Right atrium auricular region (tissue), 2 donors: ENCODE results near the gene TMEM80. TPM values are rescaled to one million over a fixed set of nuclear protein-coding genes. Genes with fewer than 3 reads are reported as not detected.

Experiments
- DNase-seq: peaks from one replicate; pipeline ENCODE4 v3.0.0-alpha.2; 2019; ENCODE audit warnings: low spot score
- H3K27ac ChIP-seq, 2 donors: fragments of 200-600 bp; sonication (generic); 1 replicate in 1 of 2; 2 replicates in 1 of 2; pipeline ENCODE4 v1.5.1; 2016 to 2019
- H3K27me3 ChIP-seq, 2 donors: fragments of 200-600 bp; sonication (generic); one replicate each; pipeline versions ENCODE4 v1.5.1 to v1.6.0; 2017 to 2019
- H3K36me3 ChIP-seq: fragments of 200-600 bp; sonication (generic); one replicate; pipeline ENCODE4 v1.5.1; 2016
- H3K4me1 ChIP-seq, 2 donors: fragments of 200-600 bp; sonication (generic); one replicate each; pipeline versions ENCODE4 v1.5.1 to v1.6.0; 2017 to 2019
- H3K4me3 ChIP-seq, 2 donors: fragments of 200-600 bp; sonication (generic); 1 replicate in 1 of 2; 2 replicates in 1 of 2; pipeline ENCODE4 v1.5.1; 2017 to 2019; ENCODE audit warnings: mild to moderate bottlenecking in 1 of 2, moderate library complexity in 1 of 2
- H3K9me3 ChIP-seq, 2 donors: fragments of 200-600 bp; sonication (generic); one replicate each; pipeline ENCODE4 v1.5.1; 2019
- total RNA-seq, 2 donors: library from RNA; depleted of rRNA; stranded (reverse); fragments of >200 nt; gene quantifications; one replicate each; pipeline ENCODE4 v1.1.0, GENCODE V29; 2016
- TF ChIP-seq, protein P1 (sequence below), 2 donors: fragments of 200-600 bp; sonication (generic); IDR thresholded peaks; one replicate each; pipeline ENCODE4 v1.5.1; 2019; ENCODE audit warnings: antibody characterized with exemption in 2 of 2

TMEM80 gene
- total RNA-seq, 2 donors from 2014 or later, result 12.5 to 20.7 TPM

DNA sequence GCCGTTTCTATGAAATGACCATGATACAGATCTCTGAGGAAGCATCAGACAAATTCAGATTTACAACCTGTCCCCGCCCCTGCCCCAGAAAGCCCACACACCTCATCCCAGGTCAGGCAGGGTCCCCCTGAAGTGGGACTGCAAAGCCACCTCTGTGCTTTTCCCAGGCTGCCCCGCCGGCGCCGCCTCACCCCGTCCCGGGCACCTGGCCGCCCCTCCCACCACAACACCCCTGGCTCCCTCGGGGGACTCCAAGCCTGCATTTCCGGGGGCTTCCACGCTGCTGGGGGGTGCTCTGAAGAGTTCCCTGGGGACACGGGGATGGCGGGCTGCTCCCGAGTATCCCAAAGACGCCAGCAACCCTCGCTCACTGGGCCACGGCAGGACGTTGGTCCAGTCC is 35.3 kb upstream of the TMEM80 start:
- Histone ChIP-seq H3K36me3 (peaks cover 24% of the 10 kb centered on the region), H3K4me3 (no peak overlapping the region), H3K27ac (no peak overlapping the region), H3K4me1 (peaks cover 0 to 5% of the 10 kb centered on the region in 2 donors), H3K9me3 (no peaks in the 10 kb centered on the region), H3K27me3 (no peaks in the 10 kb centered on the region)
- TF ChIP-seq, protein P1, sequence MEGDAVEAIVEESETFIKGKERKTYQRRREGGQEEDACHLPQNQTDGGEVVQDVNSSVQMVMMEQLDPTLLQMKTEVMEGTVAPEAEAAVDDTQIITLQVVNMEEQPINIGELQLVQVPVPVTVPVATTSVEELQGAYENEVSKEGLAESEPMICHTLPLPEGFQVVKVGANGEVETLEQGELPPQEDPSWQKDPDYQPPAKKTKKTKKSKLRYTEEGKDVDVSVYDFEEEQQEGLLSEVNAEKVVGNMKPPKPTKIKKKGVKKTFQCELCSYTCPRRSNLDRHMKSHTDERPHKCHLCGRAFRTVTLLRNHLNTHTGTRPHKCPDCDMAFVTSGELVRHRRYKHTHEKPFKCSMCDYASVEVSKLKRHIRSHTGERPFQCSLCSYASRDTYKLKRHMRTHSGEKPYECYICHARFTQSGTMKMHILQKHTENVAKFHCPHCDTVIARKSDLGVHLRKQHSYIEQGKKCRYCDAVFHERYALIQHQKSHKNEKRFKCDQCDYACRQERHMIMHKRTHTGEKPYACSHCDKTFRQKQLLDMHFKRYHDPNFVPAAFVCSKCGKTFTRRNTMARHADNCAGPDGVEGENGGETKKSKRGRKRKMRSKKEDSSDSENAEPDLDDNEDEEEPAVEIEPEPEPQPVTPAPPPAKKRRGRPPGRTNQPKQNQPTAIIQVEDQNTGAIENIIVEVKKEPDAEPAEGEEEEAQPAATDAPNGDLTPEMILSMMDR (IDR thresholded peaks at IDR 0.05), result no peak
- no peak for DNase-seq

DNA sequence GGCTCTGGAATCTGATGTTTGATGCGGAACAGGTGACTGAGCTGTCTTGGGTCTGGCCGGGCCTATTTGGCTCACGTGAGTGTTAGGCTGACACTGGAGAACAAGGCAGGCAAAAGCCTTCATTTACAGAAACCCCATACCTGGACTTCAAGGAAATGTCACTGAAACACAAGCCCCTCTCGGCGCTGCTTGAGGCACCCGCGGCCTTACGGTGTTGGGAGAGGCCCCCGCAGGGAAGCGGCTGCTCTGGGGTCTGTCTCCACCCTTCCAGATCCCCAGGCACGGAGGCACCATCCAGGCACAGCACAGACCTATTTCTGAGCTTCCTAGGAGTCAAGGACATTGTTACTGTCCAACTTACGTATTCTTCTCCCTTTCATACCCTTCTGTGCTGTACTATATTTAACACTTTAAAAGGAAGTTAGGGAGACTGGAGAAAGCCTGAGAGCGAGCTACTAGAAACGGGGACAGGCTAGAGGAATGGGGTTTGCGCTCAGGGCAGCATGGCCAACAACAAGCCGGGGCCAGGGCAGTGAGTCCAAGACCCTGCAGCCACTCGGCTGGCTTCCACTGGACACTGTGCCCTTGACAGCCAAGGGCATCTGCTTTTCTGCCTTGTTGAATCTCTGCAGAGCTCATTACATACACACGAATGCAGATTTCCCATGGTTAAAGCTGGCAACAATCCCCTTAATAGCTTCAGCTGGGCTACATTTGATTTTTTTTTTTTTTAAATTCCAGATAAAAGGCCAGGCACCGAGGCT is 34.8 kb upstream of the TMEM80 start:
- TF ChIP-seq, protein P1 (IDR thresholded peaks at IDR 0.05), result no peak
- no peak for DNase-seq
- Histone ChIP-seq H3K27ac (no peak overlapping the region), H3K4me3 (no peak overlapping the region), H3K9me3 (no peaks in the 10 kb centered on the region), H3K27me3 (no peaks in the 10 kb centered on the region), H3K36me3 (peaks cover 24% of the 10 kb centered on the region), H3K4me1 (peaks cover 0 to 10% of the 10 kb centered on the region in 2 donors)

DNA sequence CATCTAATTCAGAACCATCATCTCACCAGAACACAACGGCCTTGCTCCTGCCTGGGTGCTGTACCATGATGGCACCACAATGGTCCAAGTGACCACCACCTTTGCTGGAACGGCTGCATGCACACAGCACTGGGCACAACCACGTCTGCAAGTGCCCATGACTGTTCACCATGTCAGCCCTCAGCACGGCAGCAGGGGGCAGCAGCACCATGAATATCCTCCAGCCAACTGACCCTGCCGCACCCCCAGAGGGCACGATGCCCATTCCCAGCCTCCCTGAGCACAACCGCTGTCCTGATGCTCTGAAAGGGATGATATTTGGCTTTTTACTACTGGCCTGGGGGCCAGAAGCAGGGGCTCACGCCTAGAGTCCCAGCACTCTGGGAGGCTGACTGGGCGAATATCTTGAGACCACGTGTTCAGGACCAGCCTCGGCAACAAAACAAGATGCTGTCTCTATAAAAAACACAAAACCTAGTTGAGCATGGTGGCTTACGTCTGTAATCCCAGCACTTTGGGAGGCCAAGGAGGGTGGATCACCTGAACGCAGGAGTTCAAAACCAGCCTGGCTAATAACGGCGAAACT is 32.8 kb upstream of the TMEM80 start:
- TF ChIP-seq, protein P1 (IDR thresholded peaks at IDR 0.05), result peak; percentile 45 to 76

DNA sequence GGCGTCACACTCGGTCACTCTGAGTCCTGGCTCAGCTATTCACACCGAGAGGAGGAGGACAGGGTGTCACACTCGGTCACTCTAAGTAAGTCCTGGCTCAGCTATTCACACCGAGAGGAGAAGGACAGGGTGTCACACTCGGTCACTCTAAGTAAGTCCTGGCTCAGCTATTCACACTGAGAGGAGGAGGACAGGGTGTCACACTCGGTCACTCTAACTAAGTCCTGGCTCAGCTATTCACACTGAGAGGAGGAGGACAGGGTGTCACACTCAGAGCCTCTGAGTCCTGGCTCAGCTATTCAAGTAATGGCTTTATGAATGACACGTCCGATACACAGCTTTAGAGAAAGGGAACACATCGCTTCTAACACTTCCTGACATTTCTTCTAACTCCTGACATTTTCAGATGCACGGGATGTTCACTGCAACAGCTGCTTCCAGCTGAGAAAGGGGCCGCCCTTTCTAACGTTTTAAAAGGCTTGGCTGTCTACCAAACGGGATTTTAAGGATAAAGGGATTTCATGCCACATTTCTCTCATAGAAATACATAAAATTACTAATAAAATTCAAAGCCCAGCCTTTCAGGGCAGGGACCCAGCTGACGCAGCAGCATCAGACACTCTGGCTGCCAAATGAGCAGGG is 30.4 kb upstream of the TMEM80 start:
- H3K9me3 ChIP-seq, result no peaks in the 10 kb centered on the region
- TF ChIP-seq, protein P1 (IDR thresholded peaks at IDR 0.05), result no peak
- DNase-seq, result no peak
- H3K4me3 ChIP-seq, result no peak overlapping the region
- H3K4me1 ChIP-seq, result peaks cover 0 to 10% of the 10 kb centered on the region in 2 donors
- peaks cover 7% of the 10 kb centered on the region for H3K36me3 ChIP-seq
- H3K27me3 ChIP-seq, result no peaks in the 10 kb centered on the region
- H3K27ac ChIP-seq, result peak overlapping the region in 1 of 2 donors; percentile 29

More for the DNA sequence above, 32.8 kb upstream of the TMEM80 start:
- DNase-seq, result no peak
- Histone ChIP-seq H3K27ac (no peak overlapping the region), H3K36me3 (peaks cover 19% of the 10 kb centered on the region), H3K4me3 (no peak overlapping the region), H3K27me3 (no peaks in the 10 kb centered on the region), H3K4me1 (peaks cover 0 to 10% of the 10 kb centered on the region in 2 donors), H3K9me3 (no peaks in the 10 kb centered on the region)

DNA sequence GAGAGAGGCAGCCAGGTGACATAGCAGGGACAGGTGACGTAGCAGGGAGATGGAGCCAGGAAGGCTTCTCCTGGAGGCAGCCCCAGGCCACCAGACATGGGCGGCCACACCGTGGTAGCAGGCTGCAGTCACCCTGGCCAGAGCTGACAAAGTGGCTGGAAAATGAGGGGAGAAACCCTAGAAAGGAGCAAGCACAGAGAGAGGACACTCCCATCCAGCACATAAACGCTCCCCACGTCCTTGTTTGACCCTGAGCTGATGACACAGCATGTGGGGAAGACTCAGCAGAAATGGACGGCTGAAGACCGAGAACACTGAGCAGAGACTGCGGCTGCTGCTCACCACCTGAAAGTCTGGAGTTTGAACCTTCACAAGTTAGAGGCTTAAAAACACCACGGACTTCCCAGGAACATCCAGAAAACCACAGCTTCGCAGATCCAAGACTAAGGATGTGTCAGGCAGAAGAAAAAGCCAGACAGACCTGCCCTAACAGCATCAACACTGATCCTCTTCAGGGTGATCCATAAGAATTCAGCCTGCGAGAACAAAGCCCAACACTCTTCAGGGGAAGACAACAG is 29.8 kb upstream of the TMEM80 start:
- TF ChIP-seq, protein P1 (IDR thresholded peaks at IDR 0.05), result no peak
- H3K36me3 ChIP-seq, result peaks cover under 1% of the 10 kb centered on the region
- H3K4me1 ChIP-seq, result peaks cover 0 to 10% of the 10 kb centered on the region in 2 donors
- H3K4me3 ChIP-seq, result no peak overlapping the region
- H3K27me3 ChIP-seq, result no peaks in the 10 kb centered on the region
- H3K9me3 ChIP-seq, result no peaks in the 10 kb centered on the region
- H3K27ac ChIP-seq, result peak overlapping the region in 1 of 2 donors; percentile 29
- peak; percentile 61 for DNase-seq
